Fibroblast of mammary gland (primary cell): ENCODE measurements around the gene FASTKD3.

Experiments
- DNase-seq: peaks from one replicate; pipeline ENCODE4 v3.0.0-alpha.2; 2010; ENCODE audit warnings: low read depth
- H3K4me3 ChIP-seq: 2 replicates; pipeline ENCODE4 v1.5.1; 2011; ENCODE audit warnings: low read depth, mild to moderate bottlenecking, low read length, moderate library complexity; ENCODE audit not compliant: control insufficient read depth
- CTCF ChIP-seq: conservative IDR thresholded peaks from 2 replicates; pipeline ENCODE4 v1.5.1; 2011; ENCODE audit warnings: low read depth, low read length, inconsistent platforms; ENCODE audit not compliant: control insufficient read depth, insufficient read depth

FASTKD3 gene

GRCh38 chr5:7845557-7845956 lies 23.3 kb downstream of the FASTKD3 start:
- no peak for DNase-seq
- no peak overlapping the region for H3K4me3 ChIP-seq
- no peak for TF ChIP-seq CTCF

- TF ChIP-seq CTCF = no peak
- H3K4me3 ChIP-seq = no peak overlapping the region
- no peak for DNase-seq
These were observed 23.9 kb downstream of the FASTKD3 start for GRCh38 chr5:7844901-7845300.

- no peak for DNase-seq
- no peak for TF ChIP-seq CTCF
These were observed 26.3 kb downstream of the FASTKD3 start for GRCh38 chr5:7842531-7842930.

GRCh38 chr5:7837403-7837802 lies 31.4 kb downstream of the FASTKD3 start:
- no peak for DNase-seq
- H3K4me3 ChIP-seq = no peak overlapping the region
- TF ChIP-seq CTCF = no peak

More at GRCh38 chr5:7842531-7842930, 26.3 kb downstream of the FASTKD3 start:
- H3K4me3 ChIP-seq = no peak overlapping the region

GRCh38 chr5:7834982-7835381 lies 33.8 kb downstream of the FASTKD3 start:
- TF ChIP-seq CTCF = no peak
- DNase-seq = no peak
- H3K4me3 ChIP-seq = no peak overlapping the region

- TF ChIP-seq CTCF = no peak
- H3K4me3 ChIP-seq = no peak overlapping the region
- no peak for DNase-seq
These were observed 40.6 kb downstream of the FASTKD3 start for GRCh38 chr5:7828269-7828668.

- peak; percentile 42 for TF ChIP-seq CTCF
- peak; percentile 73 for DNase-seq
- H3K4me3 ChIP-seq = no peak overlapping the region
These were observed 41.2 kb downstream of the FASTKD3 start for GRCh38 chr5:7827610-7828009.
